ELF-1 (cell line): ENCODE measurements around the gene WNT2B.

Experiments used
- DNase-seq: peaks from one replicate; pipeline ENCODE4 v3.0.0-alpha.2; 2016; ENCODE audit warnings: low read depth, low spot score

The WNT2B gene

GRCh38 chr1:112504661-112505399 is 3.9 kb upstream of the WNT2B start:
- no peak for DNase-seq

GRCh38 chr1:112505400-112505785 is 3.4 kb upstream of the WNT2B start:
- DNase-seq, result no peak

GRCh38 chr1:112505878-112506277 is 2.9 kb upstream of the WNT2B start:
- DNase-seq, result no peak

GRCh38 chr1:112506306-112506705 is 2.5 kb upstream of the WNT2B start:
- no peak for DNase-seq

GRCh38 chr1:112506731-112507130 is 2.0 kb upstream of the WNT2B start:
- no peak for DNase-seq

- DNase-seq, result no peak
Observed at GRCh38 chr1:112507336-112507735, 1.4 kb upstream of the WNT2B start.

- no peak for DNase-seq
Observed at GRCh38 chr1:112507921-112508277, 866 bp upstream of the WNT2B start.

- peak; percentile 65 for DNase-seq
Observed at GRCh38 chr1:112509005-112509659, 367 bp downstream of the WNT2B start.

GRCh38 chr1:112509660-112510178 is 954 bp downstream of the WNT2B start:
- DNase-seq, result no peak

- DNase-seq, result no peak
Observed at GRCh38 chr1:112510340-112510739, 1.6 kb downstream of the WNT2B start.

- no peak for DNase-seq
Observed at GRCh38 chr1:112511897-112512296, 3.1 kb downstream of the WNT2B start.

- DNase-seq, result no peak
Observed at GRCh38 chr1:112513112-112513870, 4.5 kb downstream of the WNT2B start.

GRCh38 chr1:112514901-112515300 is 6.1 kb downstream of the WNT2B start:
- no peak for DNase-seq

GRCh38 chr1:112515311-112516009 is 6.7 kb downstream of the WNT2B start:
- peak; percentile 63 for DNase-seq

GRCh38 chr1:112516141-112516540 is 7.4 kb downstream of the WNT2B start:
- no peak for DNase-seq

GRCh38 chr1:112517231-112517630 is 8.5 kb downstream of the WNT2B start:
- no peak for DNase-seq

GRCh38 chr1:112517646-112518045 is 8.9 kb downstream of the WNT2B start:
- no peak for DNase-seq

- no peak for DNase-seq
Observed at GRCh38 chr1:112518186-112518585, 9.4 kb downstream of the WNT2B start.

GRCh38 chr1:112520166-112520565 is 11.4 kb downstream of the WNT2B start:
- no peak for DNase-seq

- DNase-seq, result peak; percentile 67
Observed at GRCh38 chr1:112522621-112523020, 13.9 kb downstream of the WNT2B start.

GRCh38 chr1:112524251-112524650 is 15.5 kb downstream of the WNT2B start:
- DNase-seq, result peak; percentile 92

GRCh38 chr1:112524986-112525385 is 16.2 kb downstream of the WNT2B start:
- no peak for DNase-seq
